Cerebellar cortex (tissue), 1 donor: Measurements from ENCODE around the gene CDK8.
"Not testable (repeated sequence)": the region's sequence is repeated elsewhere in the genome, so short reads cannot be mapped to it uniquely, and the experiment has no call there.

Experiments used
- DNase-seq: peaks from one replicate; pipeline ENCODE4 v3.0.0-alpha.2; 2015; ENCODE audit warnings: low spot score

Gene CDK8

GRCh38 chr13:26253787-26254582 lies at the start of gene CDK8:
Gene CDK8, plus strand, starts transcription at chr13:26254129. Its CDS starts 513 bp downstream, at chr13:26254642.
- peak; percentile 92 for DNase-seq

- DNase-seq, result no peak
These were observed 45.6 kb upstream of the CDK8 start for GRCh38 chr13:26208287-26208686.

- no peak for DNase-seq
These were observed 40.6 kb upstream of the CDK8 start for GRCh38 chr13:26213345-26213744.

GRCh38 chr13:26213982-26214381 lies 39.9 kb upstream of the CDK8 start:
- no peak for DNase-seq

- no peak for DNase-seq
These were observed 37.9 kb upstream of the CDK8 start for GRCh38 chr13:26216042-26216441.

- no peak for DNase-seq
These were observed 34.2 kb upstream of the CDK8 start for GRCh38 chr13:26219726-26220125.

GRCh38 chr13:26220575-26220974 lies 33.4 kb upstream of the CDK8 start:
- DNase-seq, result no peak

- no peak for DNase-seq
These were observed 32.6 kb upstream of the CDK8 start for GRCh38 chr13:26221399-26221720.

GRCh38 chr13:26221721-26222519 lies 32.0 kb upstream of the CDK8 start, which contains the start of gene RNF6:
Gene RNF6, minus strand, starts transcription at chr13:26222314. Its CDS starts 2,665 bp downstream, at chr13:26219649.
- peak; percentile 99 for DNase-seq

GRCh38 chr13:26222520-26223046 lies 31.3 kb upstream of the CDK8 start:
- no peak for DNase-seq

- no peak for DNase-seq
These were observed 27.9 kb upstream of the CDK8 start for GRCh38 chr13:26225896-26226617.

- no peak for DNase-seq
These were observed 26.6 kb upstream of the CDK8 start for GRCh38 chr13:26227166-26227971.

- DNase-seq, result peak; percentile 99
These were observed 25.8 kb upstream of the CDK8 start for GRCh38 chr13:26228096-26228495.

- no peak for DNase-seq
These were observed 24.8 kb upstream of the CDK8 start for GRCh38 chr13:26229080-26229615.

GRCh38 chr13:26230703-26231102 lies 23.2 kb upstream of the CDK8 start:
- DNase-seq, result no peak

GRCh38 chr13:26236296-26236695 lies 17.6 kb upstream of the CDK8 start:
- DNase-seq, result no peak

- DNase-seq, result no peak
These were observed 7.8 kb upstream of the CDK8 start for GRCh38 chr13:26246154-26246553.

GRCh38 chr13:26247011-26247410 lies 6.9 kb upstream of the CDK8 start:
- no peak for DNase-seq

GRCh38 chr13:26247608-26248007 lies 6.3 kb upstream of the CDK8 start:
- no peak for DNase-seq

GRCh38 chr13:26249551-26249950 lies 4.4 kb upstream of the CDK8 start:
- no peak for DNase-seq

GRCh38 chr13:26252006-26252405 lies 1.9 kb upstream of the CDK8 start:
- DNase-seq, result not testable (repeated sequence)
